HG03175 (cell line): ENCODE results near the gene KRT15.

Source experiments
- ATAC-seq: cut with Tn5 transposase; IDR thresholded peaks from one replicate; pipeline ENCODE4 v1.9.1; 2021; ENCODE audit warnings: mild to moderate bottlenecking, moderate library complexity; ENCODE audit not compliant: unreplicated experiment

The KRT15 gene

GRCh38 chr17:41518789-41519449 lies at the start of gene KRT15:
KRT15 (minus strand) TSS chr17:41518890; CDS start chr17:41518827, 63 bp downstream.
- no peak for ATAC-seq

DNA sequence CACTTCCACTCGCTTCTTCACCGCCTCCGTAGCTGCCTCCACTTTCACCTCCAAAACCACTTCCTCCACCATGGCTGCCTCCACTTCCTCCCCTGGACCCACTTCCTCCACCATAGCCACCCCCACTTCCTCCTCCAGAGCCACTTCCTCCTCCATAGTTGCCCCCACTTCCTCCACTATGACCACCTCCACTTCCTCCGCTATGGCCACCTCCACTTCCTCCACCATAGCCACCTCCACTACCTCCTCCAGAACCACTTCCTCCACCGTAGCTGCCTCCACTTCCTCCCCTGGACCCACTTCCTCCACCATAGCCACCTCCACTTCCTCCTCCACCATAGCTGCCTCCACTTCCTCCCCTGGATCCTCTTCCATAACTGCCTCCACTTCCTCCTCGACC lies 48.6 kb upstream of the KRT15 start:
- ATAC-seq = no peak

DNA sequence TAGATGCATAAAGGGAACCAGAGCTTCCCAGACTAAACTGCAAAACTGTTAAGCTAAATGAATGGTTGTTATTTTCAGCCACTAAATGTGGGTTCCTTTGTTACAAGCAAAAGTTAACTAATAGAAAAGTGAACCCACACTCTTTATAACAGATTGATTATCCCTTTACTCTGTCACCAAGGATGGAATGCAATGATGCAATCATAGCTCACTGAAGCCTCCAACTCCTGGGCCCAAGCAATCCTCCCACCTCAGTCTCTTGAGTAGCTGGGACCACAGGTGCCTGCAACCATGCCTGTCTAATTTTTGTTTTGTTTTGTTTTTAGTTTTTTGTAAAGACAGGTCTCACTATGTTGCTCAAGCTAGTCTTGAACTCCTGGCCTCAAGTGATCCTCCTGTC lies 46.6 kb upstream of the KRT15 start:
- no peak for ATAC-seq

DNA sequence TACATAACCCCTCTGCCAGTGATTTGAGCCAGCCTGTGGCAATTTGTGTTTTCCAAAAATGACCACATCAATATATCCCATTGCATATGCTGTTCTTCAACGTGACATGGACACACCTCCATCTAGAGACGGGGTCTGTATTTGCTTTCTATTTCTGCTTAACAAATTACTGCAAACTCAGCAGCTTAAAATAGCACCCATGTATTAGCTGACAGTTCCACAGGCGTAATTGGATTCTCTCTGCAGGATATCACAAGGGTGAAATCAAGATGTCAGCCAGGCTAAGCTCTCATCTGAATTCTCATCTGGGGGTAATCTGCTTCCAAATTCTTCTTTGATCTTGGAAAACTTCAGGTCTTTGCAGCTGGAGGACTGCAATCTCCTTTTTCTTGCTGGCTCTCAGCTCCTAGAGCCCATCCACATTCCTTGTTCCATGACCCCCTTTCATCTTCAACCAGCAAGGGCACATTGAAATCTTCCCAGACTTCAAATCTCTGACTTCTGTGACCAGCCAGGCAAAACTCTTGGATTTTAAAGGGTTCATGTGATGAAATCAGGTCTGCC lies 45.0 kb upstream of the KRT15 start:
- no peak for ATAC-seq

GRCh38 chr17:41561554-41561953 lies 42.9 kb upstream of the KRT15 start:
- no peak for ATAC-seq

GRCh38 chr17:41559548-41559947 lies 40.9 kb upstream of the KRT15 start:
- ATAC-seq = no peak

DNA sequence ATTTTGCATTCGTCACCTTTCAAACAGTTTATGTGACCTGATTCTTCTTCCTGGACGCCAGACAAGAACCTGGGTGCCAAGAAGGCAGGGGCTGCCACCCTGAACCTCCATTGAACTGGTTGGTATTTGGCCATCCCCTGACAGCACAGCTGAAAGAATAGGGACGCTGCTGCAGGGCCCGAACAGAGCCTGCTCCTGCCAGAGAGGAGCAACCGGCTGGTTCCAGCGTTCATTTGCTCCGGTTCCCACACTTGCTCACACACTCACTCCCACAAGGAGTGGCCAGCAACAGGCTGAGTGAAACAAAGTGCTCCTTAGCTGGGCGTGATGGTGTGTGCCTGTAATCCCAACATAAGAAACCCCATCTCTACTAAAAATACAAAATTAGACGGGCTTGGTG lies 38.2 kb upstream of the KRT15 start:
- no peak for ATAC-seq

GRCh38 chr17:41556306-41556705 lies 37.6 kb upstream of the KRT15 start:
- no peak for ATAC-seq

DNA sequence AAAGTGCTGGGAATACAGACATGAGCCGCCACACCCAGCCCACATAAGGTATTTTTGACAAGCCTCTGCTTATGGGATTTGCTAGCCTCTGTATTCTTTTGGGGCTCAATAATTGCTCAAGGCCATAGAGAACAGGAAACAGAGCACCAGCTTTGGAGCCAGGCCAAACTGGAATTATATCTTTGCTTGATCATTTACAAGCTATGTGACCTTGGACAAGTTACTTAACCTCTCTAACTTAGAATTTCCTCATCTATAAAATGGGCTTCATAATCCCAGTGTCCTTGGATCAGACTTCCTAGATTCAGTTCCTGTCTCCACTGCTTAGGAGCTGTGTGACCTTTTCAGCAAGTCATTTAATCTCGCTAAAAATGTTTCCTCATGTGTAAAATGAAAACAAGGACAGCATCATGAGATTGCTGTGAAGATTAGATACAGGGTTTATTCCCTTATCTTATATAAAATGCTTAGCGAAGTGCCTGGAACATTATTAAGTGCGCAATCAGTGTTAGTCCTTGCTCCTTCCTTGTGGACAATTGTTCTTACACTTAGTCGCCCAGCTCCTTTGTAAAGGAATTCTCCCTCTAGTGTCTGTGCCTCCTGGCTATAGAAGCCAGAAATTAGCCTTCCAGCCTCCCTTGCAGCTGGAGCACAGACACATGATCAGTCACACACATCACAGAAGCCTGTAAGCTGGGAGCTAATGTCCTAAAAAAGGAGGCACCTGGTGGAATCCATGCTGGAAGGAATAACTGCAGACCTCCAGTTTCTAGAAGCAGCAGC lies 36.6 kb upstream of the KRT15 start:
- no peak for ATAC-seq

- ATAC-seq = no peak
Measured at GRCh38 chr17:41553987-41554680, 35.4 kb upstream of the KRT15 start.

GRCh38 chr17:41553176-41553575 lies 34.5 kb upstream of the KRT15 start:
- no peak for ATAC-seq

DNA sequence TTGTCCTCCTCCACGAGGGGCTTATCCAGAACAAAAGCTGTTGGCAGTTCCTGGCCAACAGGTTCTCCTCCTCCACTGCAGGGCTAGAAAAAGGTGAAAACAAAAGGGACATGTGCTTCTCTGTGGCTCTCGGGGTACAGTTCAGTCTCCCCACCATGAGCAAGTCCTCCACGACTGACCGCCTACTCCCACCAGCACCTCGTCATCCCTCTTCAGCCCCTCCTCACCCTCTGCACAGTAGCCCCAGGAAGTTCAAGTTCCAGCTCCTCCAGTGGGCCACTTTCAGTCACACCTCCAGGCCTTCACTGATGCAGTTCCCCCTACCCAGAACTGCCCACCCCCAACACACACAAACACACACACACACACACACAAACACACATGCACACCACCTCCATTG lies 33.8 kb upstream of the KRT15 start:
- no peak for ATAC-seq

DNA sequence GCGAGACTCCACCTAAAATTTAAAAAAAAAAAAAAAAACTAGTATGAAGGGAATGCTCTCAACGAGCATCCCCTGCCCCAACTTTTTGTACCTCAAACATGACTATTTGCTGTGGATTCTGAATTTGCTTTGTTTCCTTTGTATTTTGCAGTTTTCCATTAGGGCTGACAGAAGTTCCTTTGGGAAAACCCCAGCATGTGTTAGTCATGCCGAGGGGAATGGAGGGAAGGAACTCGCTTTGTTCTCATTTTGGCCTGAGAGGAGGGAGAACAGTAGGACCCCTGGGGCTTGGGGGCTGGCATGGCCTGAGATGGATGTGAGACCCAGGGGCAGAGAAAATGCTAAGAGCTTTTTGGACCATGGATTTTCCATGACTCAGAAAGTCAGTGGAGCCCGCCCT lies 32.7 kb upstream of the KRT15 start:
- ATAC-seq = no peak

GRCh38 chr17:41549596-41550039 lies 30.9 kb upstream of the KRT15 start:
- no peak for ATAC-seq

- peak; percentile 63 for ATAC-seq
Measured at GRCh38 chr17:41548844-41549595, 30.3 kb upstream of the KRT15 start.

- no peak for ATAC-seq
Measured at GRCh38 chr17:41547921-41548843, 29.5 kb upstream of the KRT15 start.

DNA sequence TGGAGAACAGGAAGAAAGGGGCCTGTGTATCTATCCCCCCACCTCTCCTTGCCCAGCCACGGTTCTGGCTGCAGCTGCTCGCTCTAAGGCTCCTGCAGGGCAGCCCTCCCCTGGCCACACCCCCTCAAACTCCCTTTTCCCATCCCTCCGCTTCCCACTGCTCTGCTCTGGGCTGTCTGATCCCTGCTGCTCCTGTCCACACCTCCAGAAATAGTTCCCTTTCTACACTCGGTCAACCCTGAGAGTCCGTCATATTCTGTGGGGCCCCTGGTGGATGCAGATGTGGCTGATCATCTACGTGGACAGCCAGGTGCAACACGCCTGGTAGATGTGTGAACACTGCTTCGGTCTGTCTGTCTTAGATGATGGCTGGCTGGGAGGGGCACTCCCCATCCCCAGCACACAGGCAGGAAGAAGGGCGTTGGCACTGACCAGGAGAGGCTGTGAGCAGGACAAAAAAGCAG lies 28.7 kb upstream of the KRT15 start:
- ATAC-seq = no peak

DNA sequence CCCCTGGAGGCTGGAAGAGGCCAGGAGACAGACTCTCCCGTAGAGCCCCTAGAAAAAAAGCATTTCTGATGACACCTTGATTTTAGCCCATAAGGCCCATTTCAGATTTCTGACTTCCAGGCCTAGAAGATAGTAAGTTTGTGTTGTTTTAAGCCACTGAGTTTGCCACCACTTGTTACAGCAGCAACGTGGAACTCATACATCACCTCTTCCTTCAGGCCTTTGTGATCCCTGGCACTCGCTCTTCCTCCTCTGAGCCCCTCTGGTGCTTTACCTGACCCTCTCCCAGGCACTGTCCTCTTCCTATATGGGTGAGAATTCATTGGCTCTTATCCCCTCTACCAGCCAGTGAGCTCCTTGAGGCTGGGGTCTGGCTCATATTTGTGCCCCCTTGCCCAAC lies 28.1 kb upstream of the KRT15 start:
- no peak for ATAC-seq

- ATAC-seq = no peak
Measured at GRCh38 chr17:41545829-41546410, 27.2 kb upstream of the KRT15 start.
